OCI-LY1 (cell line): ENCODE data around the gene FIBIN.

Experiments used
- H2AFZ ChIP-seq: fragments of 200-600 bp; sonication (generic), shearing (Covaris generic); 2 replicates; pipeline ENCODE4 v1.6.0; 2014; ENCODE audit warnings: antibody characterized with exemption, mild to moderate bottlenecking, low read length
- H3F3A ChIP-seq: fragments of 200-600 bp; sonication (generic), shearing (Covaris generic); 2 replicates; pipeline ENCODE4 v1.6.0; 2014; ENCODE audit warnings: mild to moderate bottlenecking, antibody characterized with exemption, low read length, moderate library complexity; ENCODE audit not compliant: insufficient read depth
- H3K27ac ChIP-seq: fragments of 200-600 bp; sonication (generic); 2 replicates; pipeline ENCODE4 v1.5.1; 2014; ENCODE audit warnings: low read length, mixed run types, mild to moderate bottlenecking, low read depth; ENCODE audit not compliant: poor library complexity, severe bottlenecking
- H3K27me3 ChIP-seq: fragments of 200-600 bp; sonication (generic); 2 replicates; pipeline ENCODE4 v1.6.0; 2014; ENCODE audit warnings: antibody characterized with exemption, mild to moderate bottlenecking, low read length, moderate library complexity; ENCODE audit not compliant: insufficient read depth
- H3K36me3 ChIP-seq: fragments of 200-600 bp; sonication (generic); 2 replicates; pipeline ENCODE4 v1.6.1; 2014; ENCODE audit warnings: mild to moderate bottlenecking, antibody characterized with exemption, low read length, moderate library complexity, mixed read lengths; ENCODE audit not compliant: insufficient read depth
- H3K4me1 ChIP-seq: fragments of 200-600 bp; sonication (generic); 2 replicates; pipeline ENCODE4 v1.5.1; 2014; ENCODE audit warnings: mild to moderate bottlenecking, low read length, moderate library complexity; ENCODE audit not compliant: insufficient read depth, severe bottlenecking
- H3K4me2 ChIP-seq: fragments of 200-600 bp; sonication (generic), shearing (Covaris generic); 2 replicates; pipeline ENCODE4 v1.6.1; 2014; ENCODE audit warnings: low read length
- H3K4me3 ChIP-seq: fragments of 200-600 bp; sonication (generic); 2 replicates; pipeline ENCODE4 v1.5.1; 2014; ENCODE audit warnings: low read length, low read depth, mild to moderate bottlenecking, mixed read lengths; ENCODE audit not compliant: poor library complexity, severe bottlenecking
- H3K79me2 ChIP-seq: fragments of 200-600 bp; shearing (Covaris generic); 2 replicates; pipeline ENCODE4 v1.6.1; 2016; ENCODE audit warnings: mixed run types, low read length, mixed read lengths; ENCODE audit not compliant: insufficient read depth
- H3K9ac ChIP-seq: fragments of 200-600 bp; sonication (generic), shearing (Covaris generic); 2 replicates; pipeline ENCODE4 v1.6.1; 2014; ENCODE audit warnings: mild to moderate bottlenecking, low read length, mixed read lengths
- H3K9me2 ChIP-seq: fragments of 200-600 bp; sonication (generic), shearing (Covaris generic); 2 replicates; pipeline ENCODE4 v1.6.1; 2014; ENCODE audit warnings: low read depth, mild to moderate bottlenecking, low read length, mixed read lengths
- H3K9me3 ChIP-seq: fragments of 200-600 bp; shearing (Covaris generic); 2 replicates; pipeline ENCODE4 v1.6.1; 2014; ENCODE audit warnings: low read length, mixed read lengths
- H4K20me1 ChIP-seq: fragments of 200-600 bp; sonication (generic), shearing (Covaris generic); 2 replicates; pipeline ENCODE4 v1.6.0; 2016; ENCODE audit warnings: mild to moderate bottlenecking, low read length; ENCODE audit not compliant: insufficient read depth
- EZH2 ChIP-seq: fragments of 200-600 bp; sonication (generic), shearing (Covaris generic); IDR thresholded peaks from 2 replicates; pipeline ENCODE4 v1.8.0; 2017; ENCODE audit warnings: borderline replicate concordance, mixed run types, mild to moderate bottlenecking, antibody characterized with exemption, low read length, moderate library complexity, mixed read lengths
- TF ChIP-seq, protein P1 (sequence below): fragments of 200-600 bp; sonication (generic), shearing (Covaris generic); IDR thresholded peaks from 2 replicates; pipeline ENCODE4 v1.5.1; 2017; ENCODE audit warnings: mild to moderate bottlenecking, antibody characterized with exemption, low read length, moderate library complexity, mixed read lengths

FIBIN gene

GRCh38 chr11:27012234-27012921, 18.5 kb downstream of the FIBIN start:
- H3K9ac ChIP-seq = peak overlapping the region; percentile 58

GRCh38 chr11:27013781-27014361, 20.0 kb downstream of the FIBIN start:
- Histone ChIP-seq H3K27me3 (no peaks in the 10 kb centered on the region), H3K4me1 (peaks cover 74% of the 10 kb centered on the region), H3F3A (no peaks in the 10 kb centered on the region), H3K9ac (peak overlapping the region; percentile 58), H3K79me2 (no peaks in the 10 kb centered on the region), H3K36me3 (no peaks in the 10 kb centered on the region), H3K4me2 (peak overlapping the region; percentile 16; the same call in 1 of the 2 replicates), H3K4me3 (no peak overlapping the region), H3K9me3 (no peaks in the 10 kb centered on the region; the same call in none of the 2 replicates), H3K9me2 (no peaks in the 10 kb centered on the region), H2AFZ (peak overlapping the region; percentile 60), H4K20me1 (no peaks in the 10 kb centered on the region), H3K27ac (peak overlapping the region; percentile 86)
- TF ChIP-seq EZH2 = no peak
- TF ChIP-seq, protein P1, sequence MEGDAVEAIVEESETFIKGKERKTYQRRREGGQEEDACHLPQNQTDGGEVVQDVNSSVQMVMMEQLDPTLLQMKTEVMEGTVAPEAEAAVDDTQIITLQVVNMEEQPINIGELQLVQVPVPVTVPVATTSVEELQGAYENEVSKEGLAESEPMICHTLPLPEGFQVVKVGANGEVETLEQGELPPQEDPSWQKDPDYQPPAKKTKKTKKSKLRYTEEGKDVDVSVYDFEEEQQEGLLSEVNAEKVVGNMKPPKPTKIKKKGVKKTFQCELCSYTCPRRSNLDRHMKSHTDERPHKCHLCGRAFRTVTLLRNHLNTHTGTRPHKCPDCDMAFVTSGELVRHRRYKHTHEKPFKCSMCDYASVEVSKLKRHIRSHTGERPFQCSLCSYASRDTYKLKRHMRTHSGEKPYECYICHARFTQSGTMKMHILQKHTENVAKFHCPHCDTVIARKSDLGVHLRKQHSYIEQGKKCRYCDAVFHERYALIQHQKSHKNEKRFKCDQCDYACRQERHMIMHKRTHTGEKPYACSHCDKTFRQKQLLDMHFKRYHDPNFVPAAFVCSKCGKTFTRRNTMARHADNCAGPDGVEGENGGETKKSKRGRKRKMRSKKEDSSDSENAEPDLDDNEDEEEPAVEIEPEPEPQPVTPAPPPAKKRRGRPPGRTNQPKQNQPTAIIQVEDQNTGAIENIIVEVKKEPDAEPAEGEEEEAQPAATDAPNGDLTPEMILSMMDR = no peak

More at GRCh38 chr11:27012234-27012921, 18.5 kb downstream of the FIBIN start:
- Histone ChIP-seq H3K27ac (peak overlapping the region; percentile 86), H3K9me2 (no peaks in the 10 kb centered on the region), H3F3A (no peaks in the 10 kb centered on the region), H4K20me1 (no peaks in the 10 kb centered on the region), H3K4me2 (peak overlapping the region; percentile 47), H3K9me3 (no peaks in the 10 kb centered on the region; the same call in none of the 2 replicates), H3K79me2 (no peaks in the 10 kb centered on the region), H3K4me1 (peaks cover 74% of the 10 kb centered on the region), H3K27me3 (no peaks in the 10 kb centered on the region), H3K36me3 (no peaks in the 10 kb centered on the region), H3K4me3 (no peak overlapping the region), H2AFZ (no peak overlapping the region)
- TF ChIP-seq, protein P1 = no peak
- TF ChIP-seq EZH2 = no peak

- H2AFZ ChIP-seq = no peak overlapping the region
- H3K27me3 ChIP-seq = no peaks in the 10 kb centered on the region
- no peaks in the 10 kb centered on the region for H4K20me1 ChIP-seq
- no peaks in the 10 kb centered on the region for H3K9me2 ChIP-seq
- H3F3A ChIP-seq = no peaks in the 10 kb centered on the region
- H3K4me3 ChIP-seq = no peak overlapping the region
- no peaks in the 10 kb centered on the region for H3K36me3 ChIP-seq
- no peaks in the 10 kb centered on the region for H3K9me3 ChIP-seq
- H3K79me2 ChIP-seq = no peaks in the 10 kb centered on the region
- TF ChIP-seq, protein P1 = no peak
- TF ChIP-seq EZH2 = no peak
- peaks cover 85% of the 10 kb centered on the region for H3K4me1 ChIP-seq
- H3K4me2 ChIP-seq = no peak overlapping the region
- no peak overlapping the region for H3K9ac ChIP-seq
- peak overlapping the region; percentile 18 for H3K27ac ChIP-seq
Observed at GRCh38 chr11:27018902-27019529, 25.1 kb downstream of the FIBIN start.
